Uterus (tissue), 4 donors: ENCODE results near the gene EHMT1. TPM values are rescaled to one million over a fixed set of nuclear protein-coding genes. Genes with fewer than 3 reads are reported as not detected.

ENCODE experiments used
- DNase-seq, 2 donors: peaks; one replicate each; pipeline ENCODE4 v3.0.0-alpha.2; 2019 to 2020
- H3K27ac ChIP-seq, 2 donors: fragments of 200-600 bp; sonication (generic); 1 replicate in 1 of 2; 2 replicates in 1 of 2; pipeline ENCODE4 v1.5.1; 2016 to 2018
- H3K27me3 ChIP-seq, 2 donors: fragments of 200-600 bp; sonication (generic); one replicate each; pipeline ENCODE4 v1.5.1; 2018 to 2019; ENCODE audit warnings: control low read depth in 1 of 2
- H3K36me3 ChIP-seq, 2 donors: fragments of 200-600 bp; sonication (generic); one replicate each; pipeline ENCODE4 v1.5.1; 2019; ENCODE audit warnings: control low read depth in 1 of 2
- H3K4me1 ChIP-seq, 2 donors: fragments of 200-600 bp; sonication (generic); one replicate each; pipeline ENCODE4 v1.5.1; 2018 to 2019; ENCODE audit warnings: control low read depth in 1 of 2
- H3K4me3 ChIP-seq, 2 donors: fragments of 200-600 bp; sonication (generic); 1 replicate in 1 of 2; 2 replicates in 1 of 2; pipeline ENCODE4 v1.5.1; 2018 to 2019; ENCODE audit warnings: mild to moderate bottlenecking in 1 of 2
- H3K9me3 ChIP-seq, 2 donors: fragments of 200-600 bp; sonication (generic); one replicate each; pipeline ENCODE4 v1.5.1; 2019; ENCODE audit warnings: control low read depth in 1 of 2
- POLR2A ChIP-seq, 2 donors: fragments of 450-650 bp; IDR thresholded peaks; one replicate each; pipeline ENCODE4 v1.6.1; 2016; ENCODE audit warnings: antibody characterized with exemption in 2 of 2, mild to moderate bottlenecking in 1 of 2, moderate library complexity in 1 of 2
- intact Hi-C: fragments of 100-400 bp; cut with DNase I; formaldehyde crosslinking; loops from one replicate; pipeline ENCODE4 v1.15.1; 2023; ENCODE audit warnings: low total_unique reads
- total RNA-seq, 4 donors: library from RNA; depleted of rRNA in 3 of 4; stranded (reverse); fragments of >200 nt in 3 of 4; gene quantifications; one replicate each; pipeline versions ENCODE4 v1.1.0 to v1.2.4, GENCODE V29; 2014 to 2023
- TF ChIP-seq, protein P1 (sequence below), 4 experiments: fragments of 200-600 bp in 2 of 4; fragments of 450-650 bp in 2 of 4; sonication (generic) in 2 of 4; IDR thresholded peaks; one replicate each; pipeline ENCODE4 v1.5.1; 2016 to 2019; ENCODE audit warnings: antibody characterized with exemption in 4 of 4, mild to moderate bottlenecking in 2 of 4, moderate library complexity in 1 of 4
- donor health status: DM: yes; HTN: yes; CAD: no.

The EHMT1 gene
- total RNA-seq, 4 donors from 2014 or later: 32.6 to 109 (median 74.9) TPM

DNA sequence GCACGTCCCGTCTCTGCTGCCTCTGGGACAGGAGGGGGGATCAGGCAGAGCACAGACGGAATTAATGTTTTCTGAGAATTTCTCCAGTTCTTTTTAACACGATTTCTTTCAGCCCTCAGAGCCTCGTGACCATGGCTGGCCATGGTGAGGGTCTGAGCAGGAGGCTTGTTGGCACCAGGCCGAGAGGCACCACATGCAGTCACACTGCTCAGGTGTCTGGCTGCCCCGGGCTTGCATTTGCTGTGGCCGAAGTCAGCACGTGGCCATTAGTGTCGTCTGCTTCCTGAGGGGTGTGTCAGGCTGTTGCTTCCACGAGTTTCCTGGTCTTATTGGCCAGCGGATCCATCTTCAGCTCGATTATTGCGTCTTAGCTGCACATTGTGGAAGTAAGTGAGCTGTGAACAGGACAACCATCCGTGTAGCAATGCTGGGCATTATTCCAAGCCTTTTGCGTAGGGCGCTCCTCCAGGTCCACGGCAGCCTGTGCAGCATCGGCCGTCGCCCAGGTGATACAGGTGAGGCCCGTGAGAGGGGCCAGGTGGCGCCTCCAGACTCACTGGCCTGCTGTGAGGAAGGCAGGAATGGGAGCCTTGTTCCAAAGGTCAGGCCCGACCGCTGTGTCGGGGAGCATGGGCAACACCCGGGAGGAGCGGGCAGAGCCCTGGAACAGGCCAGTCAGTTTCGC, 144.6 kb downstream of the EHMT1 start:
- Histone ChIP-seq H3K27me3 (no peaks in the 10 kb centered on the region), H3K4me3 (no peak overlapping the region), H3K36me3 (no peaks in the 10 kb centered on the region), H3K27ac (no peak overlapping the region), H3K4me1 (no peaks in the 10 kb centered on the region), H3K9me3 (no peaks in the 10 kb centered on the region)
- no peak for DNase-seq
- intact Hi-C loops: no loop called here
- TF ChIP-seq, protein P1, sequence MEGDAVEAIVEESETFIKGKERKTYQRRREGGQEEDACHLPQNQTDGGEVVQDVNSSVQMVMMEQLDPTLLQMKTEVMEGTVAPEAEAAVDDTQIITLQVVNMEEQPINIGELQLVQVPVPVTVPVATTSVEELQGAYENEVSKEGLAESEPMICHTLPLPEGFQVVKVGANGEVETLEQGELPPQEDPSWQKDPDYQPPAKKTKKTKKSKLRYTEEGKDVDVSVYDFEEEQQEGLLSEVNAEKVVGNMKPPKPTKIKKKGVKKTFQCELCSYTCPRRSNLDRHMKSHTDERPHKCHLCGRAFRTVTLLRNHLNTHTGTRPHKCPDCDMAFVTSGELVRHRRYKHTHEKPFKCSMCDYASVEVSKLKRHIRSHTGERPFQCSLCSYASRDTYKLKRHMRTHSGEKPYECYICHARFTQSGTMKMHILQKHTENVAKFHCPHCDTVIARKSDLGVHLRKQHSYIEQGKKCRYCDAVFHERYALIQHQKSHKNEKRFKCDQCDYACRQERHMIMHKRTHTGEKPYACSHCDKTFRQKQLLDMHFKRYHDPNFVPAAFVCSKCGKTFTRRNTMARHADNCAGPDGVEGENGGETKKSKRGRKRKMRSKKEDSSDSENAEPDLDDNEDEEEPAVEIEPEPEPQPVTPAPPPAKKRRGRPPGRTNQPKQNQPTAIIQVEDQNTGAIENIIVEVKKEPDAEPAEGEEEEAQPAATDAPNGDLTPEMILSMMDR (IDR thresholded peaks at IDR 0.05): no peak
- TF ChIP-seq POLR2A (IDR thresholded peaks at IDR 0.05): no peak

DNA sequence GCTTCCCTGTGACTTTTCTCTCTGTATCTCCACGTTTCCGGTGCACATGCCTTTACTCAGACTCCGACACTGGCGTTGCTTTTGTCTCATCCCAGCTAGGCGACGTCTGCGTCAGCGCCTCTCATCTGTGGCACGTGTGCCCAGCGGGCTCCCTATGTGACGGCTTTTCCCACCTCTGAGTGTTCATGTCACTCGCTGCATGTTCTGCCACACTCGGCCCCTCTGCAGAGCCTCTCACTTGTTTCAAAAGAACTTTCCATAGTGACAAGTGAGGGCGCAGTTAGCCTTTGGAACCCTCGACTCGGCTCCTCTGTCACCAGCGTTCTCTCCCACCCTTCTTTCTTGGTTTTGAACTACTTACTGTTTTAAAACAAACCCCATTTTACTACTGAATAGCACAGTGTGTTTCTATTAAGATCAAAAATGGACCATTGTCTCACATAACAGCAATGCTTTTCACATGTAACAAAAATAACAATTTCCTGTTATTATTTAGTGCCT, 145.4 kb downstream of the EHMT1 start:
- Histone ChIP-seq H3K4me3 (no peak overlapping the region), H3K36me3 (no peaks in the 10 kb centered on the region)
- intact Hi-C loops: no loop called here

DNA sequence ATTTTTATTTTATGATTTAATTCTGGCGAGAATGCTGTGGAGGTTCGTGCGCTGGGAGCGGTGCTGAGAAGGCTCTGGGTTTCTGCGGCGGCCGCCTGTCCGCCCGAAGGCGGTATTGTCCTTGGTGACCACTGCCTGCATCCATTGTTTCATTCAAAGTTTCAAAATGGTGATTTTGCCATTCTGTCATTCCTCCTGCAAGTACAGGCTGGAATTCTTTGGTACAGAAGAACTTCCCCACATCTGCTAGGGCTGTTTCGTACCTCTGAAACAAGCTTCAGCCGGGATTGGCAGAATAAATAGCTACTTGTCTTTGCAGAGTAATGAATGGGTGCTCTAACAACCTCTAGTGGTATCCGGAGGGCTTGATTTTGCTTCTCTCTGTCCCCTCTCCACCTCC, 146.2 kb downstream of the EHMT1 start:
- Histone ChIP-seq H3K36me3 (no peaks in the 10 kb centered on the region), H3K27ac (no peak overlapping the region), H3K4me3 (no peak overlapping the region), H3K9me3 (no peaks in the 10 kb centered on the region), H3K27me3 (no peaks in the 10 kb centered on the region), H3K4me1 (no peaks in the 10 kb centered on the region)
- intact Hi-C loops: no loop called here
- no peak for TF ChIP-seq POLR2A (IDR thresholded peaks at IDR 0.05)
- TF ChIP-seq, protein P1 (IDR thresholded peaks at IDR 0.05): peak in 1 of 4 experiments; percentile 6
- no peak for DNase-seq

More for the DNA sequence above, 145.4 kb downstream of the EHMT1 start:
- Histone ChIP-seq H3K4me1 (no peaks in the 10 kb centered on the region), H3K27me3 (no peaks in the 10 kb centered on the region), H3K27ac (no peak overlapping the region), H3K9me3 (no peaks in the 10 kb centered on the region)
- TF ChIP-seq, protein P1 (IDR thresholded peaks at IDR 0.05): no peak
- TF ChIP-seq POLR2A (IDR thresholded peaks at IDR 0.05): no peak
- no peak for DNase-seq

DNA sequence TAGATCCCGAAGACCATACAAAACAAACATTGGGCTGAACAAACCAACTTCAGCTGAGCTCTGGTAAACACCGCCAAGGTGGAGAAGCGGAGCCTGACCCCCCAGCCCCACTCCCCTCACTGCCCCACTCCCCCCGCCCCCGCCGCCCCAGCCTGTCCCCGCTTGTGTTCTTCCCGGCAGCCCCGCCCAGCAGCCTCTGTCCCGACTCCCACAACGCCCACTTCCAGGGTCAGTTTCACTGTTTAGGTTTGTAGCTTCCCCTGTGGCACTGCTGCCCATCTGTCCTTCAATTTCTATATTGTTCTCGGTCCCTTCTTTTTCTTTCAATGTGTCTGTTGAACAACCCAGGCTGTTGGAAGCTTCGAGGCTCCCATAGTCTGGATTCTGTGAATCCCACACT, 146.7 kb downstream of the EHMT1 start:
- no peak overlapping the region for H3K4me3 ChIP-seq
- no peaks in the 10 kb centered on the region for H3K27me3 ChIP-seq
- no peak for TF ChIP-seq POLR2A (IDR thresholded peaks at IDR 0.05)
- TF ChIP-seq, protein P1 (IDR thresholded peaks at IDR 0.05): no peak
- no peaks in the 10 kb centered on the region for H3K4me1 ChIP-seq
- H3K9me3 ChIP-seq: no peaks in the 10 kb centered on the region
- H3K27ac ChIP-seq: no peak overlapping the region
- H3K36me3 ChIP-seq: no peaks in the 10 kb centered on the region
- no peak for DNase-seq
- intact Hi-C loops: no loop called here

DNA sequence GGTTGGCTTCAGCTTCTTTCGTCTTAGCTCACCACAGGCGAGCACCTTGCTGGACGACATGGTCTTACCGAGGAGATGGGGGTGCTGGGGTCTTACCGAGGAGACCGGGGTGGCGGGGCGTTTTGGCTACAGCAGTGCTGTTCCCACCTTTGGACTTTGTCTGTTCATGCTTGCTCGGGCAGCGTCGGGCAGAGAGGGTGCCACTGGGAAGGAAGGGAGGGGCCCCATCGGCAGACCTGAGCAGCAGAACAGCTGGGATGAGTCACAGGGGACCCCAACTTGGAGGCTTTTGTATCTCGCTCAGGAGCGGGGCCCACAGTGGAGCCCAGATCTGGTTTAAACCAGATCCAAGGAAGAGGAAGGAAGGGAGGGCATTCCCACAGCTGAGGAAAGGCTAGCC, 152.8 kb downstream of the EHMT1 start:
- no peak for DNase-seq
- Histone ChIP-seq H3K27ac (no peak overlapping the region), H3K36me3 (no peaks in the 10 kb centered on the region), H3K4me1 (no peaks in the 10 kb centered on the region), H3K9me3 (no peaks in the 10 kb centered on the region), H3K4me3 (no peak overlapping the region), H3K27me3 (no peaks in the 10 kb centered on the region)
- TF ChIP-seq POLR2A (IDR thresholded peaks at IDR 0.05): no peak
- TF ChIP-seq, protein P1 (IDR thresholded peaks at IDR 0.05): no peak
- intact Hi-C loops: no loop called here
